Smooth muscle cell (in vitro differentiated cells): ENCODE results near the gene SORCS1. TPM values are rescaled to one million over a fixed set of nuclear protein-coding genes. Genes with fewer than 3 reads are reported as not detected.

Source experiments
- DNase-seq: peaks from one replicate; lab custom pipeline; 2025; ENCODE audit not compliant: unreplicated experiment; lab: John Stamatoyannopoulos, UW
- H2AFZ ChIP-seq: fragments of 200-600 bp; sonication (generic); 2 replicates; pipeline ENCODE4 v1.6.0; 2016; ENCODE audit warnings: antibody characterized with exemption, low read depth, mild to moderate bottlenecking
- H3F3A ChIP-seq: fragments of 200-600 bp; sonication (generic); 2 replicates; pipeline ENCODE4 v1.6.0; 2017; ENCODE audit warnings: antibody characterized with exemption, low read depth
- H3K27ac ChIP-seq: fragments of 200-600 bp; sonication (generic); 2 replicates; pipeline ENCODE4 v1.5.1; 2016; ENCODE audit warnings: low read depth, mild to moderate bottlenecking
- H3K27me3 ChIP-seq: fragments of 200-600 bp; sonication (generic); 2 replicates; pipeline ENCODE4 v1.6.1; 2016; ENCODE audit warnings: low read depth, mild to moderate bottlenecking
- H3K36me3 ChIP-seq: fragments of 200-600 bp; sonication (generic); 2 replicates; pipeline ENCODE4 v1.5.1; 2016; ENCODE audit warnings: low read depth
- H3K4me1 ChIP-seq: fragments of 200-600 bp; sonication (generic); 2 replicates; pipeline ENCODE4 v1.5.1; 2016; ENCODE audit warnings: low read depth
- H3K4me2 ChIP-seq: fragments of 200-600 bp; sonication (generic); 2 replicates; pipeline ENCODE4 v1.6.0; 2016; ENCODE audit warnings: mild to moderate bottlenecking
- H3K4me3 ChIP-seq: fragments of 200-600 bp; sonication (generic); 2 replicates; pipeline ENCODE4 v1.5.1; 2016; ENCODE audit warnings: mild to moderate bottlenecking
- H3K79me2 ChIP-seq: fragments of 200-600 bp; sonication (generic); 2 replicates; pipeline ENCODE4 v1.6.0; 2016; ENCODE audit warnings: low read depth, mild to moderate bottlenecking
- H3K9ac ChIP-seq: fragments of 200-600 bp; sonication (generic); 2 replicates; pipeline ENCODE4 v1.6.0; 2016; ENCODE audit warnings: low read depth
- H3K9me3 ChIP-seq: fragments of 200-600 bp; sonication (generic); replicated peaks from 2 replicates; pipeline ENCODE4 v1.5.1; 2016; ENCODE audit warnings: low read depth
- H4K20me1 ChIP-seq: fragments of 200-600 bp; sonication (generic); 2 replicates; pipeline ENCODE4 v1.6.0; 2016; ENCODE audit warnings: low read depth
- CTCF ChIP-seq: fragments of 200-600 bp; sonication (generic); IDR thresholded peaks from 2 replicates; pipeline ENCODE4 v1.5.1; 2017; ENCODE audit warnings: borderline replicate concordance, mild to moderate bottlenecking, antibody characterized with exemption; ENCODE audit not compliant: insufficient read depth, poor library complexity, severe bottlenecking
- WGBS: methylation state at CpG from one replicate; pipeline ENCODE4 v1.1.7; 2016; ENCODE audit warnings: low lambda C conversion rate; 5-methylcytosine and 5-hydroxymethylcytosine counted together
- polyA plus RNA-seq: library from polyadenylated mRNA; unstranded; fragments of >200 nt; fragmentation: Nextera tagmentation; extraction: Ambion mirVana; gene quantifications from 2 replicates; pipeline ENCODE4 v1.2.1, GENCODE V29; 2016
- total RNA-seq: library from RNA; depleted of rRNA; stranded (reverse); fragments of >200 nt; gene quantifications from 2 replicates; pipeline ENCODE4 v1.2.3, GENCODE V29; 2014

Gene SORCS1
- total and polyA plus RNA-seq, 2 experiments from 2014 or later = 0.67 TPM; not detected in 1

DNA sequence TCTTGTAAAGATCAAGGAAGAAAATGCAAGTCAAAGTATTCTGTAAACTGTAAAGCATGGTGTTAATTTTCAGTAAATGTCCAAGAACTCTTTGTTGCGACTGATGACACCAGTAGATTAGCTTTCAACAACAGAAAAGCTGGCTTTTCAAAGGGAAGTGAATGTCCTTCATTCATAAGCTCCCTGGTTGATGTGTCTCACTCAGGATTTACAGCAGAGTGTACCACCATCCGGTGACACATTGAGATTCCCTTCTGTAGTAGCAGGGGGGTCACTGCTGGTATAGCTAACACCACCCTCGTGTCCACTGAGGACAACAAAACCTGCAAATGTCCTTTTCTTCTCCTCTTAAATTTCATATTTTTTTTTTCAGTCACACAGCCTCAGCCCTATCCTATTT is 253.4 kb downstream of the SORCS1 start:
- H3K79me2 ChIP-seq = no peaks in the 10 kb centered on the region
- peaks cover 13% of the 10 kb centered on the region for H3K27me3 ChIP-seq
- no peak overlapping the region for H3K4me2 ChIP-seq
- no peaks in the 10 kb centered on the region for H4K20me1 ChIP-seq
- no peak overlapping the region for H2AFZ ChIP-seq
- peaks cover 28% of the 10 kb centered on the region for H3K4me1 ChIP-seq
- no peaks in the 10 kb centered on the region for H3K9me3 ChIP-seq
- no peak overlapping the region for H3K4me3 ChIP-seq
- no peak for TF ChIP-seq CTCF
- no peaks in the 10 kb centered on the region for H3F3A ChIP-seq
- no peak overlapping the region for H3K9ac ChIP-seq
- H3K36me3 ChIP-seq = no peaks in the 10 kb centered on the region
- DNase-seq = no peak
- no peak overlapping the region for H3K27ac ChIP-seq
- 77% methylated on average over 3 of the region's 3 CpGs for WGBS

GRCh38 chr10:106910666-106911065 is 253.8 kb downstream of the SORCS1 start:
- Histone ChIP-seq H4K20me1 (no peaks in the 10 kb centered on the region), H3F3A (no peaks in the 10 kb centered on the region), H3K79me2 (no peaks in the 10 kb centered on the region), H3K9ac (no peak overlapping the region), H3K27ac (no peak overlapping the region), H3K4me1 (peaks cover 28% of the 10 kb centered on the region), H3K36me3 (no peaks in the 10 kb centered on the region), H3K4me3 (no peak overlapping the region), H3K9me3 (no peaks in the 10 kb centered on the region), H2AFZ (no peak overlapping the region), H3K4me2 (no peak overlapping the region), H3K27me3 (peaks cover 12% of the 10 kb centered on the region)
- DNase-seq = no peak
- 80% methylated on average over 4 of the region's 4 CpGs for WGBS
- TF ChIP-seq CTCF = no peak

- no peak overlapping the region for H3K9ac ChIP-seq
- no peak overlapping the region for H3K27ac ChIP-seq
- H3K4me2 ChIP-seq = no peak overlapping the region
- H3K9me3 ChIP-seq = no peaks in the 10 kb centered on the region
- H3K27me3 ChIP-seq = peaks cover 3% of the 10 kb centered on the region
- DNase-seq = no peak
- H3K4me1 ChIP-seq = peaks cover 31% of the 10 kb centered on the region
- no peaks in the 10 kb centered on the region for H3K79me2 ChIP-seq
- H2AFZ ChIP-seq = no peak overlapping the region
- H3K36me3 ChIP-seq = no peaks in the 10 kb centered on the region
- H3F3A ChIP-seq = no peaks in the 10 kb centered on the region
- no peak for TF ChIP-seq CTCF
- no peak overlapping the region for H3K4me3 ChIP-seq
- H4K20me1 ChIP-seq = no peaks in the 10 kb centered on the region
- WGBS = 97% methylated on average over 6 of the region's 6 CpGs
Measured at GRCh38 chr10:106908225-106908624, 256.3 kb downstream of the SORCS1 start.

DNA sequence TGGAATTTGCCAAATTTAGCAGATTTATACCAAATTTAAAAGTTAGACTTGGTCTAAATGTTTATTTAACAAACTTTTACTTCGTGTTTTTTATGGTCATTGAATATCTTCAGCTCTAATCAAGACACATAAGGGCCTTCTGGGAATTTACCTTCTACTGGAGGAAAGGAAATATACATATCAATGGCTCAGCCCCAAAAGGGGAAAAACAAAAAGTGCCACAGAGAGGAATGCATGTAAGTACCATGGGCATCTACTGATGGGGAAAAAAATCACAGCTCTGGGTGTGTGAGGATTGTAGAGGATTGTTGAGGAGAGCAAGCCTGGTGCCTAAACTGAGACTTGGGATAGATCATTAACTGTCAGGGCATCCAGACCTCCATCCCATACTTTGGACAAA is 260.3 kb downstream of the SORCS1 start:
- no peak for TF ChIP-seq CTCF
- Histone ChIP-seq H3K4me2 (no peak overlapping the region), H3K9ac (no peak overlapping the region), H3K36me3 (no peaks in the 10 kb centered on the region), H3K4me1 (peaks cover 8% of the 10 kb centered on the region), H2AFZ (no peak overlapping the region), H3K27me3 (no peaks in the 10 kb centered on the region), H3K27ac (no peak overlapping the region), H3K4me3 (no peak overlapping the region), H3K9me3 (no peaks in the 10 kb centered on the region), H4K20me1 (no peaks in the 10 kb centered on the region), H3F3A (no peaks in the 10 kb centered on the region), H3K79me2 (no peaks in the 10 kb centered on the region)
- WGBS = 33% methylated on average over 1 of the region's 1 CpG
- no peak for DNase-seq
